HS-5 (cell line): Measurements from ENCODE around the gene MYOF.
"Not testable (repeated sequence)": the region's sequence is repeated elsewhere in the genome, so short reads cannot be mapped to it uniquely, and the experiment has no call there.

Experiments used
- DNase-seq: peaks from one replicate; pipeline ENCODE4 v3.0.0-alpha.2; 2012; ENCODE audit warnings: low read depth

The MYOF gene

DNA sequence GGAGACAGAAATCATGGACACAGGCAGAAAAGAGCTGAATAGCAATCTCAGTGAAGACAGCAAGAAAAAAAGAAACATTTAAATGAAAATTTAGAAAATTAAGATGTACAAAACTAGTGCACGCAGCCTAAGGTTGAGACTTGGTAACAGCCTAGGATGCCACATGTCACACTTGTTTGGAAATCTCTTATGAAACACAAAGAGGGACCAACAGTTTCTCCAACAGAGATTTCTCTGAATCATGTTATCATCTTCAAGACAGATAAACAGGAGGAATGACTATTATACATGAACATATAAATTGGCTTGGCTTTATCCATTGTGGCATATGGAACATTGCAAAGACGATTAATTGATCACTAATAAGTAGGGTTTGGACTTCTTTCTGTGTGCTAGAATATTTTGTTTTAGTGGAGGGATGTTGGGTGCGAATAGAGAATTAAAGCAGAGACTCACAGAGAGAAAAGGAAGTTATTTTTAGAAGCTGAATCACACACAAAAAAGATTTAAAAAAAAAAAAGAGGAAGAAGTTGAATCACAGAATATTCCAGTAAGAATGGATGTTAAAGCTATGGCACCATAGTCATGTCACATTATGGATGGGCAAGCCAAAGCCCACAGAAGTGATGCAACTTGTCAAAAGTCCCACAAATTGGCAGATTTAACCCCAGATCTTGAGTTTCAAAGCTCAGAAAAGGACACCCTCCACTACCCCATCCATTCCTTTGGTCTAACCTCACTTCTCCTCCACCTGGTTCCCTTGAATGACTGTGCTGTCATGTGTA is 91.6 kb downstream of the MYOF start:
- DNase-seq, result no peak

DNA sequence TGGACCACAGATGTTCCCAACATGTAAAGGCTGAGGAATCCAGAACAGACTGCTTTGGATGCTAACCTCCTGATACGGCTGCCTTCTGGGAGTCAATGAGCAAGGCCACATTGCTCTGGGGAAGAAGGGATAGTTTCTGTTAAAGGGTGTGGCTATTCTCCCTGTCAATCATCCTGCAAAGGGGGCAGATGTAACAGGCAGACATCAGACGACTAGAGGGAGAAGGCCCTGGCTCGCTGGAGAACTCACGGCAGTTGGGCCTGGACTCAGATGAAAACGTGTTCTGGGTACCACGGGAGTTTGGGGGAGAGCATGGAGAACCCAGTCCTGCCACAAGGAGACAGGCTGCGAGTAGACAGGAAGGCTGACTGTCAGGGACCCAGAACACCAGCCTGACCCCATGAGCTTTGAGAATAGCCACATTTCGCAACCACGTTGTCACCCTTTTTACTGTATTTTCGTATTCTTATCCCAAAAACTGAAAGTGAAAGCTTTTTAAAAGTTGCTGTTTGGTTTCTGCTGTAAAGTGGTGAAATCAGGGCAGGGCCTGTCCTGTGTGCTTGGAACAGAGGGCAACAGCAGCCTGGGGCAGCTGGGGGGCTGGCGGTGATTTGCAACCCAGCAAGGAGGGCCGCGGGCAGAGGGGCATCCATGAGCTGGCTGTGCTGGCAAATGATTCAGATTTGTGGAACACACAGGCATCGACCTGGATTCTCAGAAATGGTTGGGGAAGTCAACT is 95.3 kb downstream of the MYOF start:
- DNase-seq, result no peak

DNA sequence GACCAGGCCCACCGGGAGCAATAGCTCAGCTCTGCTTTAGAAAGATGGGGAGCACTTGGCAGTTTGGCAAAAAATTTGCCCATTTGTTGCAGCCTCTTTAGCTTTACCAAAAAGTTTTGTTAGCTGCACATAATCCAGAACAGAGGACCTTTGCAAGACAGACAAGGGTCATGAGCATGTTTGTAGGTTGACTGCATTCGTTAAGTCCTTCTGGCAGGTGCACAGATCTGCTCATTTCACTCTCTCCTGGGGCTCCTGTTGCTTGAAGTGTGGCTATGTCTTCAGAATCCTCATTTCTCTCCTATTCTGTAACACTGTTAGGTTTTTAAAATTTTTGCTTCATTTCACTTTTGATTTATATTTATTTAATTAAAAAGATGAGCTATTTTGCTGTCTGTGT is 96.8 kb downstream of the MYOF start:
- DNase-seq, result no peak

DNA sequence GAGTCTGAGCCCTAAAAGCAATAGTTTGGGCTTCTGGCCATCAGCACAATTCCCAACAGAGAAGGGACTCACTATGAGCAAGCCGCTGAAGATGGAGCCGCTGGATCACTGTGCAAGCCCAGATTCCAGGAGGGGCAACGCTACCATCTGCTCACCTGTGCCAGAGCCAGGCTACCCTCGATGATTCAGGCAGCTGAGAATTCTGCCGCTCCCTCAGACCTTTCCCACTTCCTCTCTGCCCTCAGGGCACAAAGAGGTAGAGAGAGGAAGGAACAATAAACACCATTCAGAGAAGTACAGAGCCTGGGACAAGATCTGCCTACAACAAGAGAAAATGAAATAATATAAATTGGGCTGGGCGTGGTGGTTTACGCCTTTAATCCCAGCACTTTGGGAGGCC is 98.1 kb downstream of the MYOF start:
- no peak for DNase-seq

- peak; percentile 83 for DNase-seq
These were observed 98.6 kb downstream of the MYOF start for GRCh38 chr10:93383562-93383981.

DNA sequence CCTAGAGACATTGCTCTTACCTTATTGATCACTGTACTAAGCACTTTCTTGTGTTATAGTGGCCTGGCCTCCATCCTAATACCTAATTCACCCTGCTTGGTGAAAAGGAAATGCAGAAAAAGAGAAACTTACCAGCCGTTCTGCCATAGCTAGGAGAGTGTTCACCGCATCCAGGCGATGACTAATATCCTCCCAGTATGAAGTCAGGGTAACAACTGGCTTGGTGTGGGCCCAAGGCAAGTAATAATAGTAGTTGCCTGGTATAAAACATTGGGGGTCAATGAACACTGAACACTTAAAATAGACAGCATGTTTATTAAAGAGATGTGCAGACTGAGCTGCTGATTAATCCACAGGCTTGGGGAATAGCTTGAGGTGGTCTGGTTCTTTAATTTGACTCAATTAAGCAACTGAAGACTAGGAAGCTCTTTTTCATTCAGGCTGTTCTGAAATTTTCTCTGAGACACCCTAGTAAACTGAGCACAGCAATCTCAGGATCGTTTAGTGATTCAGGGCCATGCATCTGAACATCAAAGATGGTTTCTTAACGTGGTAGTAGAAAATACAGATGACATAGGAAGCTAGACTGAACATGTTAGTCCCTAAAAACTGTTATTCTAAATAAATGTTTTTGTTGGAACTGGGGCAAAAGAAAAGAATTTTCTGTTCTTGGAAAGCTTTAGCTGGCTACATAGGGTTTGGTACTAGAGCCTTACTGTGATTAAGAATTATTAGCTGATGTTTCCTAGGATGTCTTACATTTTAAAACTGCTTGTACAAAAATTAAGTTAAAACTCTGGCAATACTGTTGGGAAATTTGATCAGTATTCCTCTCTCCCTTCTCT is 102.2 kb downstream of the MYOF start:
- DNase-seq, result peak; percentile 26

GRCh38 chr10:93378997-93379730 is 103.0 kb downstream of the MYOF start:
- no peak for DNase-seq

GRCh38 chr10:93378039-93378438 is 104.1 kb downstream of the MYOF start:
- DNase-seq, result no peak

- DNase-seq, result peak; percentile 63
These were observed 105.5 kb downstream of the MYOF start for GRCh38 chr10:93376372-93377293.

DNA sequence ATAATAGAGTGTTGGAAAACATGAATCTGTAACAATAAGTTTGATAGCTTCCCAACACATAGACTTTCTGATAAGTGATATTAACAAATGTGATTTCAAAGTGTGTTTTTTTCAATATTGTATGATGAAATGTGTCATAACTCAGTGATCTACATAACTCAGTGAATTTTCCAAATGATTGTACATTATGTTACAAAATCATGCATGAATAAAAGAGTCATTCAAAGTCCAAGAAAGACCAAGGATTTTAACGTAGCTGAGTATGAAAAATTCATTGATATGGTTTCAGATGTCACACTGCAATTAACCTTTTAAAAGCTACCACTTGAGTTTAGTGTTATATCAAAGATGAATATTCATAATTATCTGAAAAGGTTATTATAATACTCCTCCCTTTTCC is 111.2 kb downstream of the MYOF start:
- DNase-seq, result no peak

DNA sequence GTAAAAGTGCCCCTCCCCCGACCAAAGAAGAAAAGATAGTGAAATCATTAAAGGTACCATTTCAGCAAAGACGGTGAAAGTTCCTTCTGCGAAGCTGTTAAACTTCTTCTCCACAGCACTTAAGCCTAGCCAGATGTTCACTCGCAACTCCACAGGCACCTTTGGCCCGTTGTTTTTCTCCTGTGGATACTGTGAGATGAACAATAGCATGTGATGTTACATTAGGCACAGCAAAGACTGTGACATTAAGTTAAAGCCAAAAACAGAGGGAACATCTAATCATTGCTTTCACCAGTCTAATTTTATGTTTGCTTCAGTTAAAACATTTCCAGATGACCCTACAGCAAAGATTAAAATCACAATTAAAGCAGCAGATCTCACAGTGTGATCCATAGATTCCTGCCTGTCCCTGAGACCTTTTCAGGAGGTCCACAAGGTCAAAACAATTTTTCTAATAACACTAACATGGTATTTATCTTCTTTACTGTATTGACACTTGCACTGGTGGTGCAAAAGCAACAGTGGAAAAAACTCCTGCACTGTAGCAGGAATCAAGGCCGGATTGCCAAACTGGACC is 112.5 kb downstream of the MYOF start:
- no peak for DNase-seq

DNA sequence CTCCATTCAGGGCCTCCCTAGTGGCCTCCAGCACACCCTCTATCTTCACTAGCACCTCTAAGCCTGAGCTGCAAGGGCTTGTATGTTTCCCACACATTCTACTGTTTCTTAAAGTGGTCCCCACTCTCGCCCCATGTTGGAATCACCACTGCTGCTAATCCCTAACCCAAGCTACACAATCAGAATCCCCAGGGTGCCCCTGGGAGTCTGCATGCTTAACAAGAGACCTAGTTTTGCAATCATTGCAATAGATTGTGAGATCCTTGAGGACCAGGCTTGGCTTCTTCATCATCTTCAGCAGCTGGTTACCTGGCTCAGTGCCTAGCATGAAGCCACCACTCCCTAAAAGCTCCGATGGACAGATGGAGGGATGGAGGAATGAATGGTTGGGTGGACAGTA is 113.9 kb downstream of the MYOF start:
- DNase-seq, result no peak

- DNase-seq, result no peak
These were observed 114.5 kb downstream of the MYOF start for GRCh38 chr10:93367664-93368063.

DNA sequence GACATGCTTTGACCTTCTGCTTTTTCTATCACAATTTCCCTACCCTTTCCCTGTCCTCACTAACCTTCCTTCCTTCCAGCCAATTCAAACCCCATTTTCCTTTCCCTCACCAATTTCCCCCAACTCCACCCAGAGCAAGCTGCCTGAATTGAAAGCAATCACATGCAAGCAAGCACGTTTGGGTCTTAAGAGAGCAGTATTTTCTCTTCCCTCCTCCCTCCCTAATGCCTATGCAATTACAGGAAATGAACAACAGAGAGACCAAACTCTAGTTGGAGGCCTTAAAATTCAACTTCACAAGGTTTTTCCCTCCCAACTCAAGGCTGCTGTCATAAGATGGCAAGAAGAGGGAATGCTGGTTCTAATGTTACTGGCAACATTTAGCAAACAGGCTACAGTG is 117.2 kb downstream of the MYOF start:
- no peak for DNase-seq

DNA sequence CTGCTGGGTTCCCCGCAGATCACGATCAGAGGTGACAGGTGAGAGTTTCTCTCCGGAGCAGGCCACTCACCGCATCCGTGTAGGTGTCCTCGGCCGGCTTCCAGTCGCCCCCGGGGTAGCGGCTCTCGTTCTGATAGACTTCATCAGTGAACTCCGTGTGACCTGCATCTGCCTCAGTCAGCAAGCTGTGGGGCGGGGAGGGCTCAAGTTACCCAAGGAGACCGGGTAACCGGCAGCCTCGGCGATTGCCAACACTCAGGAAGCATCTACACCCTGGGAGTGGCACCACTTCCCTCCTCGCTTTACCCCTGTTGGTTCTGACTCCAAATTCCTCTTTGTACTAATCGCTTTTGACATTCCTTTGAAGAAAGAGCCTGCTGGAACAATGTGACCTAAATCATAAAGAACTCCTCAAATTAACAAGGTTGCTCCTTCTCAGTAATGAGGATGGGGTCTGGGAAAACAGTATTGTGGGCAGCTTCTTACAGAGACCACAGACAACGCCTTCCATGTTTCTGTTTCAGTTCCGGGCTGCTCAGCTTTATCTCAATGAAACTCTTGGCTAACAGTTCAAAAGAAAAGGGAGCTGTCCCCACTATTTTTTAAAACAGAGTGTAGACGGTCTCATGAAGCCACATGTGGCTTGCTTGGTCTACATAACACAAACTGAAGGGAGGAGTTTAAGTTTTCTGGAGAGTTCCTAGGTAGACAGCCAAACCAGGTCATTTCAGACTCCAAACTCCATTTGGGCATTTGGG is 118.1 kb downstream of the MYOF start:
- DNase-seq, result no peak

- DNase-seq, result not testable (repeated sequence)
These were observed 123.7 kb downstream of the MYOF start for GRCh38 chr10:93358398-93358797.

DNA sequence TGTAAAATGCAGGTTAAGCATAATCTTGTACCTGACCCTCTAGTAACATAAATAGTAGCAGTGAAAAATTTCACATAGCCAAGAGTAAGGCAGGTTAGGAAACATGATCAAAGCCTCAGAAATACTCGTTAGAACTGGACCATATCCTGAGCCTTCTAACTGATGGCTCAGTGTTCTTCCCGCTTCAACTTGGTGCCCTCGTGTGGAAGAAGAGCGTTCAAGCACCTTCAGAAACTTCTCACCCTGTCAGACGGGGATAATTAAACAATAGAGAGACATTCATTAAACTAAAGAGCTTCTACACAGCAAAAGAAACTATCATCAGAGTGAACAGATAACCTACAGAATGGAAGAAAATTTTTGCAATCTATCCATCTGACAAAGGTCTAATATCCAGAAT is 124.5 kb downstream of the MYOF start:
- no peak for DNase-seq

DNA sequence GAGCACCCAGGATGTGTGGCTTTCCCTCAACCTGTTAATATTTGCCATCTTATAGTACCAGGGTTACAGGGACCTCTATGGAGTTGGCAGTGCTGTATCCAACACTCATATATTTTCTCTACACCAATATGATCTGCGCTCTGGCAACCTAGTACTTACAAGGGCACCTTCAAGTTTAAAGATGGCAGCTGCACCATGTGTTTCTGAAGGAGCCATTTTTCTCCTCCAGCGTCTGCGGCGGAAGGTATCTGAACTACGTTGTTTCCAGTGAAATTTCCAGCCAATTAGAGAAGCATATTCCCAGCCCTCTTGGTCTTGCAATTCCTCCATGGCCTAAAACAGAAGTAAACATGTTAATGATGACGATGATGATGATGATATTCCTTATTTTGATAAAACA is 125.6 kb downstream of the MYOF start:
- no peak for DNase-seq

GRCh38 chr10:93352638-93353383 is 129.3 kb downstream of the MYOF start:
- peak; percentile 23 for DNase-seq
